Activated naive CD8-positive, alpha-beta T cell treated with anti-CD3 and anti-CD28 coated beads, Interleukin-2, amount 50 U/mL, for 16 hours (primary cell): ENCODE data around the gene CDY2A.
"Not testable (repeated sequence)": the region's sequence is repeated elsewhere in the genome, so short reads cannot be mapped to it uniquely, and the experiment has no call there.

Source experiments
- DNase-seq: peaks from one replicate; pipeline ENCODE4 v3.0.0-alpha.2; 2020; ENCODE audit warnings: low read depth, low spot score

The CDY2A gene, protein sequence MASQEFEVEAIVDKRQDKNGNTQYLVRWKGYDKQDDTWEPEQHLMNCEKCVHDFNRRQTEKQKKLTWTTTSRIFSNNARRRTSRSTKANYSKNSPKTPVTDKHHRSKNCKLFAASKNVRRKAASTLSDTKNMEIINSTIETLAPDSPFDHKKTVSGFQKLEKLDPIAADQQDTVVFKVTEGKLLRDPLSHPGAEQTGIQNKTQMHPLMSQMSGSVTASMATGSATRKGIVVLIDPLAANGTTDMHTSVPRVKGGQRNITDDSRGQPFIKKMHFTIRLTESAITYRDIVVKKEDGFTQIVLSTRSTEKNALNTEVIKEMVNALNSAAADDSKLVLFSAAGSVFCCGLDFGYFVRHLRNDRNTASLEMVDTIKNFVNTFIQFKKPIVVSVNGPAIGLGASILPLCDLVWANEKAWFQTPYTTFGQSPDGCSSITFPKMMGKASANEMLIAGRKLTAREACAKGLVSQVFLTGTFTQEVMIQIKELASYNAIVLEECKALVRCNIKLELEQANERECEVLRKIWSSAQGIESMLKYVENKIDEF

GRCh38 chrY:18025487-18025886, at the start of gene CDY2A:
CDY2A (plus strand) TSS chrY:18025787; CDS start chrY:18026115, 328 bp downstream.
- not testable (repeated sequence) for DNase-seq

DNA sequence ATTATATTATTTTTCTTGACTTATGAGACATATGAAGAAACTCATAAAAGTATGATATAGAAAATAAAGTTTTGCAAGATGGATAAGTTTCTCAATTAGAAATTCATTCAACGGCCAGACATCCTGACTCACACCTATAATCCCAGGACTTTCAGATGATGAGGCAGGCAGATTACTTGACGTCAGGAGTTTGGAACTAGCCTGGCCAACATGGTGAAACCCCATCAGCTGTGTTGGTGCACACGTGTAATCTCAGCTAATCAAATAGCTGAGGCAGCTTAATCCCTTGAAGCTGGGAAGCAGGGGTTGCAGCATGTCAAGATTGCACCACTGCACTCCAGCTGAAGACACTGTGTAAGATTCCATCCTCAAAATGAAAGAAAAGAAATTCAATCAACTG, 28.0 kb upstream of the CDY2A start:
- DNase-seq = not testable (repeated sequence)

GRCh38 chrY:17998266-17998665, 27.3 kb upstream of the CDY2A start:
- not testable (repeated sequence) for DNase-seq

DNA sequence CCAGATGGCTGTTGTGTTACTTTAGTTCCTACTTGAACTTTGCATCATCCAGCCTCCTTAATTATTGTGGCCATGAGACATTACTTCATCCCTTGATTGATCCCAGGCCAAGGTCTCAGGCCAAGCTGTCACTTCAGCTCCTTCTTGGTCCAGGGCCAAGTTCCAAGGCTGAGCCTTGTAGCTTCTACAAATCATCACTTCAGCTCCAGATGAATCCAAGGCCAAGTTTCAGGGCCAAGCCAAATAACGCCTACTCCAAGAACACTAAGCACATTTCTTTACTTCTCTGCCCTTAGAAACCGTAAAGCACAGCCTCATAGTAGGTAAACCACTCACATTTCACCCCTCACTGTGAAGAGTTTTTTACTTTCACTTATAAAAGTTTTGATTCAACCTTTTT, 1.7 kb upstream of the CDY2A start:
- not testable (repeated sequence) for DNase-seq

DNA sequence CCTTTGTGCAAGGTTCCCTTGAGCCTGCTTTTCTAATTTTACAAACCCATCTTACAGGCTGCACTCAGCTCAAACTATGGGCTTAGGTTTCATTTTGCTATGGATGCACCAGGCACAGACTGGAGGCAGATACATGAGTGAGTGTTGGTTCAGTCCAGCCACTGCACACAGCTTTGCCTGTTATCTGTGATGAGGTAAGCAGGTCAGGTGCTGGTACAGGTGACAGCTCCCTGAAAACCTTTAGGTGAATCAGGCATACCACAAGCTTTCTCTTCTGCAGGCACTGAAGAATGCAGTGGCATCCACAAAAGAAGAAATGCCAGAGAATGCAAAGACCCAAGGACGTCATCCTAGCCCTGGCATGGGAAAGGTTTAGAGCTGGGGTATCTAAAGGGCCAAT, 3.3 kb downstream of the CDY2A start:
- not testable (repeated sequence) for DNase-seq

GRCh38 chrY:18030178-18030577, 4.6 kb downstream of the CDY2A start:
- not testable (repeated sequence) for DNase-seq

DNA sequence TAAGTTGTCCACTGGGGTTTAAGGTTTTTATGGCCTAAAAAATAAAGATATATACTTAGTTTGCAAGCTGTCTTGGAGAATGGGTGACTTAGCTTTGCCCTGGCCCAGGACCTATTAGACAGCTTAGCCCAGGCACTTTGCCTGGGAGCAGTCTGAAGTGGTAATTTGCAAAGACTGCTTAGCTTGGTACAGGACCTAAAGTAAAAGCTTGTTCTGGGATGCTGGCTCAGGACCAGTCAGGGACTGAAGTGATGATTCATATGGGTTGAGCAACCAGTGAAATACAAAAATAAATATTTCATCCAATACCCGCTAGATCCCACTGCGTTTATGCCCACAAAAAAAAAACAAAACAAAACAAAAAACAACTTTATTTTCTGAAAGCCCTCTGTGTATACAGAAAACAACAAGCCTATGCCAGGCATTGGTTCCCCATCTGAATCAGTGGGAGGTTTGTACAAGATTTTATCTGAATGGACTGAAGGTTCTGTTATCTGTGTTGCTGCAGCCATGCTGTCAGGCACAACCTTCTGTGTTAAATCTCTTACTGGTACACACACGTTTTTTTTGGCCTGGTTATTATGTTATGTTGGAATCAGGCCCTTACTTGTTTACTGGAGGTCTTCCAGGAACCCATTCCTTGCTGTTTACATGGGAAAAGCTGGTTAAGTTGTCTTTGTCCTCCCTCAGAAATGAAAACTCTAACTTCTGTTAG, 8.7 kb downstream of the CDY2A start:
- not testable (repeated sequence) for DNase-seq

- not testable (repeated sequence) for DNase-seq
These were observed 9.3 kb downstream of the CDY2A start for GRCh38 chrY:18034864-18035263.

- not testable (repeated sequence) for DNase-seq
These were observed 19.4 kb downstream of the CDY2A start for GRCh38 chrY:18044990-18045389.

DNA sequence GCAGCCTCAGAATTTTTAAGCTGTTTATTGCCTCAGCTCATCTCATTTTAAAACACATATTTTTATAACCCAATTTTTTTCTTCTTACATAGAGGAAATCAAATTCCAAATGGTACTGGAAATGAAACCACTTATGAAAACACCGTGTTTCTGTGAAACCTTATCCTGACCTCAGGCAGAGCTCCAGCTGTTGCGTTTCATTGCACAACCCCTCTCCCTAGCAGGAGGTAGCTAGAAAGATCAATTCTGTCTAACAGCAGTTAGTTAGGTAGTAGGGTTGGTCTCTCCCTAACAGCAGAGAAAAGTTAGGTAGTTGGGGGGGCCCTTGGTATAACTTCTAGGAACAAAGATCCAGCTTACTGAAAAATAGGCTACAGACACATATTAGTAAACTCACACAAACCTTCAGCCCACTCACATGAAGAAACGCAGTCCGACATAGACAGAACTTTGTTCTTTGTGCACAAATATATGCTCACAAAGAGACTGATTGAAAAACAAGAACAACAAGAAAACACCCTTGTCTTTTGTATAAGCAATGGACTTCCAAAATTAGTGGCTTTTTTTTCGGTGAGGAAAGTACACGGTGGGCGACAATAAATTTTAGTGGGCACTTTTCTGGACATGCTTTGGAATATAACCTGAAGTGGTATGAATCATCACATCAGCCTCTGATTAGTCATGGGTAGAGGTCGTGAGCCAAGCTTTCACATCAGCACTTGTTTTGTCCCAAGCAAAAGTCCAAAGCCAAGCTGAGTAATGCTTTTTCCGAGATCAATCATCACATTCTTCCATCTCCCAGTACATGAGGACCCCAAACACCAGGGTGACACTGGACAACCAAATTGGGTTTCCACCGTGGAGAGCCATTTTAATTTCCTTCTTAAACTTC, 22.8 kb downstream of the CDY2A start:
- not testable (repeated sequence) for DNase-seq

DNA sequence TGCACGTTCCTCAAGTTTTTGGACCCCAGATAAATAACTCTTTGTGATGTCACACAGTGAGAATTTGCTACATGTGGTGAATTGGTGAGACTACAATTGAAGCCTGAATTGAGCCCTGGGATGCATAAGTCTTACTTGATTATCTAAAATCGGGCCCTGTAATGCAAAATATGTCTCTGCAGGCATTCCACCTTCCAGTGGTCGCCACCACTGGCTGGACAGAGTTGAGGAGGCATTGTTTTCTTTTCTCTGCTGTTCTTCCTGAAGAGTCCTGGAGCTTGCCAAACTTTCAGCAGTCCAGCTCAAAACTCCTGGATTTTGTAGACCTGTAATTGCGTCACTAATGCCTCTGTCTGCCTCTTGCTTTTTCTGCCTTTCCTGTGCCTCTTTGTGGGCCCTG, 23.5 kb downstream of the CDY2A start:
- not testable (repeated sequence) for DNase-seq

DNA sequence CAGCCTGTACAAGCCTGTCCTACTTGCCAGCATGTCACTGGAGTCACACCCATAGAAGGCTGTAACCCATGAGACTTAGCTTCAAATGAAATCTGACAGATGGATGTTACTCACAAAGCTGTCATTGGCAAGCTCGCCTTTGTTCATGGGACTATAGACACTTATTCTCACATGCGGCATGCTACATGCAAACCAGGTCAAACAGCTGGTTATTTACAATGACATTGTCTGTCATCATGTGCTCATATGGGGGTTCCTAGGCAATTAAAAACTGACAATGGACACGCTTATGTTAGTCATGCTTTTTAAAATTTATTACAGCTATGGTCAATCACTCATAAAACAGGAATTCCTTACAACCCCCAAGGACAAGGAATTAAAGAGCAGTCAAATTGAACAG, 30.9 kb downstream of the CDY2A start:
- DNase-seq = not testable (repeated sequence)

DNA sequence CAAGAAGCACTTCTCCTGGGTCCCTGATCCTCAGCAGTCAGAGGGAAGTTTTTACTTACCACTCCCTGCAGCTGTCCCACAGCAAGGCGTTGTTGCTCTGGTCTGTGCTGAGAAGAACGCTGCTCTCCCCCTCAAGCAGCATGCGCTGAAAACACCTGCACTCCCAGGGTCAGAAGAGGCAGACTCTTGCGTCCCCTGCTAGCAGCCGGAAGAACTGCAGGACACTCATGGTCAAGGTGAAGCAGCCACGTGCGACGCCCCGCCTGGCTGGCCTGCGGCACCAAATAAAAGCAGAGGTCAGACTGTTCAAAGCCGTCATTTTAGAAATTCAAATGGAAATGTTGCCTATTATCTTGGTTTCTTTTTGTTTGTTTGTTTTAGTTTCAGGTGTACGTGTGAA, 47.9 kb downstream of the CDY2A start:
- not testable (repeated sequence) for DNase-seq
